GM12891 (cell line): ENCODE data around the gene FAM163B.

ENCODE experiments used
- DNase-seq: peaks from one replicate; pipeline ENCODE4 v3.0.0; 2011; ENCODE audit warnings: low spot score; ENCODE audit not compliant: insufficient read length
- FAIRE-seq: peaks from 2 replicates; lab custom pipeline; 2011; peaks lifted over from hg19 to GRCh38; lab: Jason Lieb, UNC
- PAX5 ChIP-seq: IDR thresholded peaks from 2 replicates; pipeline ENCODE4 v1.6.1; 2011; ENCODE audit warnings: low read length, moderate library complexity, mild to moderate bottlenecking; ENCODE audit not compliant: insufficient read depth, severe bottlenecking
- POLR2A ChIP-seq: IDR thresholded peaks from 2 replicates; pipeline ENCODE4 v1.6.1; 2011; ENCODE audit warnings: low read depth, low read length, control low read depth
- POLR2AphosphoS5 ChIP-seq: IDR thresholded peaks from 2 replicates; pipeline ENCODE4 v1.6.1; 2011; ENCODE audit warnings: low read depth, low read length, control low read depth
- POU2F2 ChIP-seq: IDR thresholded peaks from 2 replicates; pipeline ENCODE4 v1.6.1; 2011; ENCODE audit warnings: low read depth, mild to moderate bottlenecking, control low read depth, low read length, moderate library complexity
- SPI1 ChIP-seq: IDR thresholded peaks from 2 replicates; pipeline ENCODE4 v1.6.1; 2011; ENCODE audit warnings: low read depth, low read length, control low read depth
- TAF1 ChIP-seq: IDR thresholded peaks from 2 replicates; pipeline ENCODE4 v1.6.1; 2011; ENCODE audit warnings: low read depth, low read length, control low read depth

FAM163B gene

GRCh38 chr9:133578524-133579441 is 30.4 kb downstream of the FAM163B start:
- DNase-seq = no peak
- FAIRE-seq = peak; percentile 35
- TF ChIP-seq POLR2A (no peak), POLR2AphosphoS5 (no peak), PAX5 (no peak), TAF1 (no peak), SPI1 (no peak), POU2F2 (no peak)

GRCh38 chr9:133577737-133578112 is 31.5 kb downstream of the FAM163B start:
- TF ChIP-seq POLR2AphosphoS5 (no peak), POU2F2 (no peak), SPI1 (no peak), PAX5 (no peak), POLR2A (no peak), TAF1 (no peak)
- FAIRE-seq (no peak), DNase-seq (no peak)

- no peak for FAIRE-seq
- no peak for DNase-seq
- TF ChIP-seq POU2F2 (no peak), POLR2A (no peak), POLR2AphosphoS5 (no peak), PAX5 (no peak), TAF1 (no peak), SPI1 (no peak)
Observed at GRCh38 chr9:133576875-133577736, 32.1 kb downstream of the FAM163B start.

- FAIRE-seq (no peak), DNase-seq (no peak)
- TF ChIP-seq POLR2AphosphoS5 (no peak), TAF1 (no peak), POU2F2 (no peak), PAX5 (no peak), POLR2A (no peak), SPI1 (no peak)
Observed at GRCh38 chr9:133576031-133576874, 32.9 kb downstream of the FAM163B start.

- FAIRE-seq = no peak
- no peak for DNase-seq
- TF ChIP-seq TAF1 (no peak), POLR2AphosphoS5 (no peak), SPI1 (no peak), PAX5 (no peak), POLR2A (no peak)
Observed at GRCh38 chr9:133575186-133576030, 33.8 kb downstream of the FAM163B start.

- no peak for FAIRE-seq
Observed at GRCh38 chr9:133574771-133575170, 34.4 kb downstream of the FAM163B start.

GRCh38 chr9:133573791-133574515 is 35.2 kb downstream of the FAM163B start:
- DNase-seq (no peak), FAIRE-seq (no peak)
- no peak for TF ChIP-seq POLR2A
- TF ChIP-seq POLR2AphosphoS5 = no peak
- TF ChIP-seq SPI1 = no peak
- TF ChIP-seq POU2F2 = no peak
- TF ChIP-seq TAF1 = no peak
- TF ChIP-seq PAX5 = no peak

More at GRCh38 chr9:133574771-133575170, 34.4 kb downstream of the FAM163B start:
- DNase-seq = no peak
- TF ChIP-seq POLR2AphosphoS5 (no peak), SPI1 (no peak), POU2F2 (no peak), PAX5 (no peak), POLR2A (no peak), TAF1 (no peak)

GRCh38 chr9:133572821-133573361 is 36.3 kb downstream of the FAM163B start:
- DNase-seq (no peak), FAIRE-seq (no peak)
- TF ChIP-seq POLR2A = no peak
- no peak for TF ChIP-seq POLR2AphosphoS5
- no peak for TF ChIP-seq POU2F2
- TF ChIP-seq TAF1 = no peak
- TF ChIP-seq SPI1 = no peak
- no peak for TF ChIP-seq PAX5
